Measurements from ENCODE around the gene FXR2.
"Not testable (repeated sequence)": the region's sequence is repeated elsewhere in the genome, so short reads cannot be mapped to it uniquely, and the experiment has no call there.

DNA sequence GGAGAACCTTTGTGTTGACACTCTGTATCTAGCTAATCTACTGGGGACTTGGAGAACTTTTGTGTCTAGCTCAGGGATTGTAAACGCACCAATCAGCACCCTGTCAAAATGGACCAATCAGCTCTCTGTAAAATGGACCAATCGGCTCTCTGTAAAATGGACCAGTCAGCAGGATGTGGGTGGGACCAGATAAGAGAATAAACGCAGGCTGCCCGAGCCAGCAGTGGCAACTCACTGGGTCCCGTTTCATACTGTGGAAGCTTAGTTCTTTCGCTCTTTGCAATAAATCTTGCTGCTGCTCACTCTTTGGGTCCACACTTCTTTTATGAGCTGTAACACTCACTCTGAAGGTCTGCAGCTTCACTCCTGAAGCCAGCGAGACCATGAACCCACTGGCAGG is 26.9 kb upstream of the FXR2 start:
- TF ChIP-seq RAD21 (IDR thresholded peaks at IDR 0.05; ENCODE audit: low read depth); POLR2A (IDR thresholded peaks at IDR 0.05; ENCODE audit: borderline replicate concordance, extremely low read depth, insufficient read depth, insufficient read length); SP1 (IDR thresholded peaks at IDR 0.05; ENCODE audit: low read depth); YY1 (IDR thresholded peaks at IDR 0.05; ENCODE audit: extremely low read depth, insufficient replicate concordance, low read depth, low read length): not testable (repeated sequence)
- TF ChIP-seq, protein P1, sequence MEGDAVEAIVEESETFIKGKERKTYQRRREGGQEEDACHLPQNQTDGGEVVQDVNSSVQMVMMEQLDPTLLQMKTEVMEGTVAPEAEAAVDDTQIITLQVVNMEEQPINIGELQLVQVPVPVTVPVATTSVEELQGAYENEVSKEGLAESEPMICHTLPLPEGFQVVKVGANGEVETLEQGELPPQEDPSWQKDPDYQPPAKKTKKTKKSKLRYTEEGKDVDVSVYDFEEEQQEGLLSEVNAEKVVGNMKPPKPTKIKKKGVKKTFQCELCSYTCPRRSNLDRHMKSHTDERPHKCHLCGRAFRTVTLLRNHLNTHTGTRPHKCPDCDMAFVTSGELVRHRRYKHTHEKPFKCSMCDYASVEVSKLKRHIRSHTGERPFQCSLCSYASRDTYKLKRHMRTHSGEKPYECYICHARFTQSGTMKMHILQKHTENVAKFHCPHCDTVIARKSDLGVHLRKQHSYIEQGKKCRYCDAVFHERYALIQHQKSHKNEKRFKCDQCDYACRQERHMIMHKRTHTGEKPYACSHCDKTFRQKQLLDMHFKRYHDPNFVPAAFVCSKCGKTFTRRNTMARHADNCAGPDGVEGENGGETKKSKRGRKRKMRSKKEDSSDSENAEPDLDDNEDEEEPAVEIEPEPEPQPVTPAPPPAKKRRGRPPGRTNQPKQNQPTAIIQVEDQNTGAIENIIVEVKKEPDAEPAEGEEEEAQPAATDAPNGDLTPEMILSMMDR (IDR thresholded peaks at IDR 0.05 in 2 of 3, conservative IDR thresholded peaks at IDR 0.05 in 1 of 3; ENCODE audit: borderline replicate concordance in 1 of 3, insufficient read depth in 1 of 3, low read depth in 2 of 3, low read length in 2 of 3): not testable (repeated sequence)
- TF ChIP-seq, protein P2, sequence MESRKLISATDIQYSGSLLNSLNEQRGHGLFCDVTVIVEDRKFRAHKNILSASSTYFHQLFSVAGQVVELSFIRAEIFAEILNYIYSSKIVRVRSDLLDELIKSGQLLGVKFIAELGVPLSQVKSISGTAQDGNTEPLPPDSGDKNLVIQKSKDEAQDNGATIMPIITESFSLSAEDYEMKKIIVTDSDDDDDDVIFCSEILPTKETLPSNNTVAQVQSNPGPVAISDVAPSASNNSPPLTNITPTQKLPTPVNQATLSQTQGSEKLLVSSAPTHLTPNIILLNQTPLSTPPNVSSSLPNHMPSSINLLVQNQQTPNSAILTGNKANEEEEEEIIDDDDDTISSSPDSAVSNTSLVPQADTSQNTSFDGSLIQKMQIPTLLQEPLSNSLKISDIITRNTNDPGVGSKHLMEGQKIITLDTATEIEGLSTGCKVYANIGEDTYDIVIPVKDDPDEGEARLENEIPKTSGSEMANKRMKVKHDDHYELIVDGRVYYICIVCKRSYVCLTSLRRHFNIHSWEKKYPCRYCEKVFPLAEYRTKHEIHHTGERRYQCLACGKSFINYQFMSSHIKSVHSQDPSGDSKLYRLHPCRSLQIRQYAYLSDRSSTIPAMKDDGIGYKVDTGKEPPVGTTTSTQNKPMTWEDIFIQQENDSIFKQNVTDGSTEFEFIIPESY (IDR thresholded peaks at IDR 0.05; ENCODE audit: extremely low read depth, insufficient replicate concordance, low read length): not testable (repeated sequence)
